Lung (tissue), 12 donors: ENCODE data around the gene TMEM86B. TPM values are rescaled to one million over a fixed set of nuclear protein-coding genes. Genes with fewer than 3 reads are reported as not detected.
A peak's percentile ranks its signal among the peaks of the same experiment; 100 is the strongest.
"Not testable (repeated sequence)": the region's sequence is repeated elsewhere in the genome, so short reads cannot be mapped to it uniquely, and the experiment has no call there.

Experiments
- ATAC-seq: fragments of 200-7000 bp; cut with Tn5 transposase; one replicate; pipeline ENCODE4 v1.9.1; 2020; ENCODE audit warnings: moderate number of reproducible peaks; ENCODE audit not compliant: insufficient read depth, low FRiP score
- DNase-seq, 3 donors: peaks; one replicate each; pipeline ENCODE4 v3.0.0-alpha.2; 2013 to 2017
- H3K27ac ChIP-seq, 2 donors: one replicate each; pipeline ENCODE4 v1.5.1; 2013; ENCODE audit warnings: mild to moderate bottlenecking in 2 of 2, moderate library complexity in 2 of 2, control low read depth in 1 of 2, inconsistent platforms in 1 of 2, low read depth in 1 of 2, low read length in 1 of 2
- H3K27me3 ChIP-seq, 3 donors: one replicate each; pipeline ENCODE4 v1.5.1; 2013; ENCODE audit warnings: low read length in 2 of 3; ENCODE audit not compliant: control insufficient read depth in 3 of 3, insufficient read depth in 3 of 3
- H3K36me3 ChIP-seq, 4 donors: one replicate each; pipeline ENCODE4 v1.5.1; 2013; ENCODE audit warnings: low read length in 4 of 4, mild to moderate bottlenecking in 1 of 4, moderate library complexity in 1 of 4; ENCODE audit not compliant: control insufficient read depth in 4 of 4, insufficient read depth in 4 of 4
- H3K4me1 ChIP-seq, 5 donors: one replicate each; pipeline ENCODE4 v1.5.1; 2013; ENCODE audit warnings: low read length in 5 of 5, mild to moderate bottlenecking in 2 of 5, moderate library complexity in 1 of 5; ENCODE audit not compliant: control insufficient read depth in 5 of 5, insufficient read depth in 5 of 5
- H3K4me3 ChIP-seq: one replicate; pipeline ENCODE4 v1.5.1; 2013; ENCODE audit warnings: mild to moderate bottlenecking, control low read depth, moderate library complexity
- H3K9ac ChIP-seq, 2 donors: one replicate each; pipeline ENCODE4 v1.5.1; 2013; ENCODE audit warnings: low read length in 2 of 2, control low read depth in 1 of 2; ENCODE audit not compliant: insufficient read depth in 1 of 2
- H3K9me3 ChIP-seq, 4 donors: one replicate each; pipeline ENCODE4 v1.5.1; 2013; ENCODE audit warnings: low read length in 3 of 4, mild to moderate bottlenecking in 1 of 4, moderate library complexity in 1 of 4; ENCODE audit not compliant: control insufficient read depth in 4 of 4, insufficient read depth in 3 of 4
- CTCF ChIP-seq: IDR thresholded peaks from 2 replicates; pipeline ENCODE4 v1.5.1; 2012; ENCODE audit warnings: mild to moderate bottlenecking; ENCODE audit errors: control extremely low read depth, extremely low read depth
- WGBS, 2 donors: extraction: QIAGEN DNeasy Blood & Tissue Kit; methylation state at CpG; one replicate each; pipeline ENCODE4 v1.1.7; 2013; 5-methylcytosine and 5-hydroxymethylcytosine counted together
- polyA plus RNA-seq, 2 donors: library from polyadenylated mRNA; stranded (reverse); fragments of 200-250 nt; gene quantifications; one replicate each; pipeline ENCODE4 v1.2.1, GENCODE V29; 2013
- total RNA-seq, 2 donors: library from RNA; depleted of rRNA in 1 of 2; stranded (reverse); fragments of >200 nt in 1 of 2; gene quantifications; one replicate each; pipeline ENCODE4 v1.2.1, GENCODE V29; 2014 to 2021
- donor health status: control.
- donor health status: control.
- donor health status: Bipolar disorder and iron deficiency.
- donor health status: healthy.
- donor health status: DM: yes; HTN: yes; CAD: no.

Gene TMEM86B
- total and polyA plus RNA-seq, 4 donors = 1.8 to 5.3 (median 4.3) TPM

- Histone ChIP-seq H3K27me3 (no peaks in the 10 kb centered on the region), H3K36me3 (no peaks in the 10 kb centered on the region), H3K9me3 (peaks cover 0 to 8% (median 4%) of the 10 kb centered on the region in 4 donors), H3K27ac (peak within 1 kb of the TSS in 1 of 2 donors; percentile 84), H3K4me1 (peaks cover 0 to 7% (median 0%) of the 10 kb centered on the region in 5 donors), H3K4me3 (no peak within 1 kb of the TSS), H3K9ac (no peak within 1 kb of the TSS)
- no peak for TF ChIP-seq CTCF
- 47 to 52% methylated on average over 17 of the region's 18 CpGs for WGBS, 2 donors
- no peak for ATAC-seq
- DNase-seq = no peak
Observed at GRCh38 chr19:55208880-55209692, 19.5 kb downstream of the TMEM86B start, which contains the start of gene PTPRH. Gene PTPRH (minus strand): TSS chr19:55209501. CDS start chr19:55209433, 68 bp downstream.

GRCh38 chr19:55206664-55207500 is 21.7 kb downstream of the TMEM86B start:
- ATAC-seq = peak; percentile 92
- Histone ChIP-seq H3K4me1 (peaks cover 0 to 7% (median 0%) of the 10 kb centered on the region in 5 donors), H3K9ac (no peak overlapping the region), H3K36me3 (no peaks in the 10 kb centered on the region), H3K9me3 (peaks cover 0 to 2% (median 0%) of the 10 kb centered on the region in 4 donors), H3K27ac (peak overlapping the region in 1 of 2 donors; percentile 67), H3K27me3 (no peaks in the 10 kb centered on the region), H3K4me3 (no peak overlapping the region)
- WGBS, 2 donors = 35 to 42% methylated on average over 29 of the region's 29 CpGs
- no peak for TF ChIP-seq CTCF
- peak; percentile 41 to 51 (median 50) for DNase-seq

DNA sequence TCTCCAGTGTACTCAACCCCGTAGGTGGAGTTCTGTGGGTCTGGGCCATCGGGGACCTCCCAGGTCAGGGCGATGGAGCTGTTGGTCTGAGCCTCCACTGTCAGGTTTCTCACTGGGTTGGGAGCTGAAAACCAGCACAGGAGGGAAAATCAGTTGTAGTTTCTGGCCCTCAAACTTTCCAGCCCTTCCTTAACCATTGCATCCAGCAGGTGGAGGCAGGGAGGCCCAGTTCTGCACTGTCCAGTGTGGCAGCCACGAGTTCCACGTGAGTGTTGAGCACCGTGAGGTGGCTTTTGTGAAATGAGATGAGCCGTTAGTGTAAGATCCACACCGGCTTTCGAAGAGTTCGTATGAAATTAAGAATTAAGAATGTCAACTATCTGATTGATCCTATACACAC is 26.4 kb downstream of the TMEM86B start:
- not testable (repeated sequence) for H3K9me3 ChIP-seq, H3K4me1 ChIP-seq, H3K4me3 ChIP-seq, ATAC-seq, DNase-seq, H3K36me3 ChIP-seq, H3K9ac ChIP-seq, H3K27me3 ChIP-seq, H3K27ac ChIP-seq
- 66 to 71% methylated on average over 10 of the region's 10 CpGs for WGBS, 2 donors

GRCh38 chr19:55199620-55200204 is 28.9 kb downstream of the TMEM86B start:
- no peak overlapping the region for H3K9ac ChIP-seq
- no peak for TF ChIP-seq CTCF
- ATAC-seq (no peak), DNase-seq (no peak)
- H3K4me1 ChIP-seq = no peaks in the 10 kb centered on the region
- H3K9me3 ChIP-seq = peaks cover 0 to 2% (median 0%) of the 10 kb centered on the region in 4 donors
- H3K4me3 ChIP-seq = no peak overlapping the region
- H3K36me3 ChIP-seq = no peaks in the 10 kb centered on the region
- H3K27ac ChIP-seq = no peak overlapping the region
- H3K27me3 ChIP-seq = no peaks in the 10 kb centered on the region
- 55 to 69% methylated on average over 5 of the region's 5 CpGs for WGBS, 2 donors
